ENCODE results near the gene RNF157.

GRCh38 chr17:76264425-76264754, 24.1 kb upstream of the RNF157 start:
- no peak for TF ChIP-seq CTCF (IDR thresholded peaks at IDR 0.05)
- TF ChIP-seq POLR2A (IDR thresholded peaks at IDR 0.05): no peak
